AG04449 (cell line): Measurements from ENCODE around the gene TENM3.

Experiments used
- CTCF ChIA-PET: fragments of 350-600 bp; formaldehyde crosslinking; extraction: SDS; loops from one replicate; lab custom pipeline; 2021; ENCODE audit warnings: antibody characterized with exemption; lab: Yijun Ruan, JAX
- POLR2A ChIA-PET: fragments of 400-600, 350-600 bp; formaldehyde crosslinking; extraction: SDS; loops from one replicate; lab custom pipeline; 2020; ENCODE audit warnings: antibody characterized with exemption, inconsistent platforms; lab: Yijun Ruan, JAX
- DNase-seq: peaks from one replicate; pipeline ENCODE4 v3.0.0-alpha.2; 2010; ENCODE audit warnings: low read depth, low spot score
- H3K4me3 ChIP-seq: 2 replicates; pipeline ENCODE4 v1.5.1; 2011; ENCODE audit warnings: low read depth, mild to moderate bottlenecking, control low read depth, low read length
- TF ChIP-seq, protein P1 (sequence below): IDR thresholded peaks from one replicate; pipeline ENCODE4 v1.5.1; 2011; ENCODE audit warnings: mild to moderate bottlenecking, moderate library complexity, low read length, control low read depth, inconsistent platforms; ENCODE audit not compliant: insufficient read depth; ENCODE audit errors: missing control alignments

TENM3 gene

DNA sequence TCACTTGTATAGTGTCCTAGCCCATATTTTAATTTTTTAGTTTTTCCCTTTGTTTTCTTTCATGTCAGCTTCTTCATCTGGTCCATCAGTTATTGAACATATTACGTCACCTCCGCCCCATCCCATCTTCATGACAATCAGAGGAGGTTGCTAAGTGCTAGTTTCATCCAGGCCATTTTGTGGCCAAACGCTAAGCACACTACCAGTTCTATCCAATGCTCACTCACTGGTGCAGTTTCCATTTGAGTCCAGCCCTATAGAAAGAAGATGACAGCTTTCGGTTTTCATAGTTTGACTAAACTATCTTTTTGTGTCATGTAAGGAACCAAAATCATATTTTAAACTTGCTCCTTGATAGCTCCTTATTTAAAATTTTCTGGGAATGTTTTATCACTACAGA is 304.2 kb downstream of the TENM3 start:
- CTCF ChIA-PET: interaction anchor here (1.2 kb wide), 1 partner anchor 11 kb away, joined by 3 read pairs; no protein-coding TSS in a partner anchor
- DNase-seq: no peak
- POLR2A ChIA-PET: no interaction called here
- TF ChIP-seq, protein P1, sequence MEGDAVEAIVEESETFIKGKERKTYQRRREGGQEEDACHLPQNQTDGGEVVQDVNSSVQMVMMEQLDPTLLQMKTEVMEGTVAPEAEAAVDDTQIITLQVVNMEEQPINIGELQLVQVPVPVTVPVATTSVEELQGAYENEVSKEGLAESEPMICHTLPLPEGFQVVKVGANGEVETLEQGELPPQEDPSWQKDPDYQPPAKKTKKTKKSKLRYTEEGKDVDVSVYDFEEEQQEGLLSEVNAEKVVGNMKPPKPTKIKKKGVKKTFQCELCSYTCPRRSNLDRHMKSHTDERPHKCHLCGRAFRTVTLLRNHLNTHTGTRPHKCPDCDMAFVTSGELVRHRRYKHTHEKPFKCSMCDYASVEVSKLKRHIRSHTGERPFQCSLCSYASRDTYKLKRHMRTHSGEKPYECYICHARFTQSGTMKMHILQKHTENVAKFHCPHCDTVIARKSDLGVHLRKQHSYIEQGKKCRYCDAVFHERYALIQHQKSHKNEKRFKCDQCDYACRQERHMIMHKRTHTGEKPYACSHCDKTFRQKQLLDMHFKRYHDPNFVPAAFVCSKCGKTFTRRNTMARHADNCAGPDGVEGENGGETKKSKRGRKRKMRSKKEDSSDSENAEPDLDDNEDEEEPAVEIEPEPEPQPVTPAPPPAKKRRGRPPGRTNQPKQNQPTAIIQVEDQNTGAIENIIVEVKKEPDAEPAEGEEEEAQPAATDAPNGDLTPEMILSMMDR: no peak
- no peak overlapping the region for H3K4me3 ChIP-seq

DNA sequence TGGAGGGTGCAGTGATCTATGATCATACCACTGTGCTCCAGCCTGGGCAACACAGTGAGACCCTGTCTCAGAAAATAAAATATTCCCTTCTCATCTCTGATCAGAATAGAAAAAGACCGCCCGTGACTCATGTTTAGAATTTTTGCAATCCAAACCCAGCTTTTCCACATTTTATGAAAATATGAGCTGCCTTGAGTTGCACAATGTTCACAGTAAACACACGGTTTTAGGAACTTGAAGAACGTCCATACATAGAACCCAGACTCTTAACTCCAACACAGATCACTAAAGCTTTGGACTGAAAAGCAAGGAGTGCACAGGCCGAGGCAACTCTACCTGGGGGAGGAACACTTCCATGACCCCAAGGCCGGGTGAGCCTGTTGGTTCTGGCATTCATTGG is 305.0 kb downstream of the TENM3 start:
- no peak overlapping the region for H3K4me3 ChIP-seq
- no peak for DNase-seq
- POLR2A ChIA-PET: no interaction called here
- TF ChIP-seq, protein P1: no peak
- CTCF ChIA-PET: interaction anchor here (1.2 kb wide), 1 partner anchor 11 kb away, joined by 3 read pairs; no protein-coding TSS in a partner anchor

DNA sequence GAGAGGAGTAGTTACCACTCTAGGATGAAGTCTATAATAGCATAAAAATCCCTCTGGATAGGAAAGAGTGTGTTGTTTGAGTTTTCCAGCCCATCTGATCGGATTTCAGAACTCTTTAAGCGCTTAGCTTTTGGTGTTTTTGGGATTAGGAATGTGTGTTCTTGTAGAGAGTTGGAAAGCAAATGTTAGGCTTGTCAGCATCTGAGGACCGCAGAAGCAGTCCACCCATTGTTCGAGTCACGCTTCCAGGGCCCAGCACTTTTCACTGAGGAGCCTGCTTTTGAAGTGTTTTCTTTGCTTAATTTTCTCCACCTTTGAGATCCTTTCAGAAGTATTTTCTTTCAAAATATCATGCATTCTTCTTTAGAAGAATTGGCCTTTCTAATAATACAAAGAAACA is 306.2 kb downstream of the TENM3 start:
- DNase-seq: no peak
- ChIA-PET POLR2A (no interaction called here), CTCF (no interaction called here)
- H3K4me3 ChIP-seq: no peak overlapping the region
- TF ChIP-seq, protein P1: no peak

DNA sequence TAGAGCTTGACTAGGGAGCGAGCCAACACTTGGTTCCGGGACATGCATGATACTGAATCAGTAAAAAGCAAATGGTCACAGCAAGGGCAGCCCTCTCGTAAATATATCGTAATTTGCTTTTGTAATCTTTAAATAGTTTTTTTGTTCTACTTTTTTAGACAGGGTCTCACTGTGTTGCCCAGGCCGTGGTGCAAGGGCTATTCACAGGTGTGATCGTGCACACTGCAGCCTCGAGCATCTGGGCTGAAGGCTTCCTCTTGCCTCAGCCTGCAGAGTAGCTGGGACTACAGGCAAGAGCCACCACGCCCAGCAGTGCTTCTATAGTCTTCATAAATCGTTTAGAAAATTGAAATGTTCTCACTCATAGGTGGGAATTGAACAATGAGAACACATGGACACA is 309.7 kb downstream of the TENM3 start:
- TF ChIP-seq, protein P1: no peak
- POLR2A ChIA-PET: no interaction called here
- no peak overlapping the region for H3K4me3 ChIP-seq
- DNase-seq: no peak
- CTCF ChIA-PET: no interaction called here

DNA sequence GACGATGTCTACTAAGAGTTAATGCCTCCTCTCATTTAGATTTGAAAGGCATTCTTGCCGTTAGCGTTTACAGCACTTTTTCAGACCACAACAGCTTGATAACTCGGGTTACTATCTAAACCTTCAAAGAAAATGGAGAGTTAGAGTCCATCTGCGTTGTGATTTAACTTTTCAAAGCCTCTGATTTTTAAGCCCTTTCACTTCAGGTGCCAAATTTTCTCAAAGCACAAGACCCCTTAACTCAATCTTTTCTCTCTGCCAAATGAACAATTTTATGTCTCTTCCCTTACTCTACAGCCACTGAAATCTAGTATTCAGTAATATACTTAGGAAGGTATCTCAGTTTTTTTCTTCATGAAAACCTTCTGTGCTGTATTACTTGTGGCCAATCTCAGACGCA is 310.5 kb downstream of the TENM3 start:
- CTCF ChIA-PET: no interaction called here
- TF ChIP-seq, protein P1: no peak
- POLR2A ChIA-PET: no interaction called here
- H3K4me3 ChIP-seq: no peak overlapping the region
- no peak for DNase-seq

DNA sequence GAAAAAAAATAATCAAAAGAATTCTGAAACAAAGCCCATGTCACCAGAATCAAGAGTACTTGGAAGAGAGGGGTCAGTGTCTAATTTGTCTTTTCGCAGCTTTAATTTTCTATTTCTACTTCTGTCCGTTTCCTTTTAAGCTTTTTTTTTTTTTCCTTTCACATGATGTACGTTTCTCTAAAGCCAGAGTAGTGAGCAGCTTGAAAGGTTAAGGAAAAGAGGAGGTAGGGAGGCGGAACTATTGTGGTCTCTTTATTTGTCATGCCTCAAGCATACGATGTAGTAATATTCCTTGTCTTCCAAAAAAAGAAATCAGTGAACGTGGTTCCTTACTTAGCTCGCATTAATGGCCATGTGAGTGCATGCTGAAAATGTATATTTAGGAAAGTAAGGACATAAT is 311.5 kb downstream of the TENM3 start:
- DNase-seq: no peak
- TF ChIP-seq, protein P1: no peak
- POLR2A ChIA-PET: no interaction called here
- H3K4me3 ChIP-seq: no peak overlapping the region
- CTCF ChIA-PET: no interaction called here
